Neural crest cell (in vitro differentiated cells): ENCODE measurements around the gene SLC41A2. TPM values are rescaled to one million over a fixed set of nuclear protein-coding genes. Genes with fewer than 3 reads are reported as not detected.
"Not testable (repeated sequence)": the region's sequence is repeated elsewhere in the genome, so short reads cannot be mapped to it uniquely, and the experiment has no call there.

Experiments used
- DNase-seq: peaks from one replicate; pipeline ENCODE4 v3.0.0; 2021; ENCODE audit warnings: low read depth, mixed read lengths, low spot score
- H3K27ac Mint-ChIP-seq: one replicate; pipeline ENCODE4 v1.8.0; 2021; ENCODE audit warnings: mild to moderate bottlenecking, mixed read lengths; ENCODE audit not compliant: unreplicated experiment
- H3K27me3 Mint-ChIP-seq: 2 replicates; pipeline ENCODE4 v1.8.0; 2021; ENCODE audit warnings: low read depth, mild to moderate bottlenecking, mixed read lengths
- H3K36me3 Mint-ChIP-seq: 2 replicates; pipeline ENCODE4 v1.8.0; 2021; ENCODE audit warnings: low read depth, mild to moderate bottlenecking, mixed read lengths
- H3K4me1 Mint-ChIP-seq: 2 replicates; pipeline ENCODE4 v1.8.0; 2021; ENCODE audit warnings: mixed read lengths
- H3K4me3 Mint-ChIP-seq: one replicate; pipeline ENCODE4 v1.8.0; 2021; ENCODE audit warnings: mild to moderate bottlenecking, mixed read lengths
- H3K9me3 Mint-ChIP-seq: 2 replicates; pipeline ENCODE4 v1.8.0; 2021; ENCODE audit warnings: mixed read lengths
- CTCF ChIP-seq: fragments of 200-600 bp; sonication (generic); conservative IDR thresholded peaks from 2 replicates; pipeline ENCODE4 v1.5.0; 2021; ENCODE audit warnings: antibody characterized with exemption, mild to moderate bottlenecking
- total RNA-seq: library from RNA; stranded (reverse); gene quantifications from 2 replicates; pipeline ENCODE4 v1.2.1, GENCODE V29; 2021

The SLC41A2 gene
- total RNA-seq, 1 donor from 2014 or later = 1.9 TPM

- no peaks in the 10 kb centered on the region for H3K9me3 Mint-ChIP-seq
- H3K36me3 Mint-ChIP-seq = peaks cover 19% of the 10 kb centered on the region
- no peaks in the 10 kb centered on the region for H3K27me3 Mint-ChIP-seq
- DNase-seq = no peak
- no peak overlapping the region for H3K27ac Mint-ChIP-seq
- H3K4me1 Mint-ChIP-seq = peaks cover 5% of the 10 kb centered on the region
- no peak overlapping the region for H3K4me3 Mint-ChIP-seq
- TF ChIP-seq CTCF = no peak
Observed at GRCh38 chr12:104994336-104994735, 36.2 kb upstream of the SLC41A2 start.

DNA sequence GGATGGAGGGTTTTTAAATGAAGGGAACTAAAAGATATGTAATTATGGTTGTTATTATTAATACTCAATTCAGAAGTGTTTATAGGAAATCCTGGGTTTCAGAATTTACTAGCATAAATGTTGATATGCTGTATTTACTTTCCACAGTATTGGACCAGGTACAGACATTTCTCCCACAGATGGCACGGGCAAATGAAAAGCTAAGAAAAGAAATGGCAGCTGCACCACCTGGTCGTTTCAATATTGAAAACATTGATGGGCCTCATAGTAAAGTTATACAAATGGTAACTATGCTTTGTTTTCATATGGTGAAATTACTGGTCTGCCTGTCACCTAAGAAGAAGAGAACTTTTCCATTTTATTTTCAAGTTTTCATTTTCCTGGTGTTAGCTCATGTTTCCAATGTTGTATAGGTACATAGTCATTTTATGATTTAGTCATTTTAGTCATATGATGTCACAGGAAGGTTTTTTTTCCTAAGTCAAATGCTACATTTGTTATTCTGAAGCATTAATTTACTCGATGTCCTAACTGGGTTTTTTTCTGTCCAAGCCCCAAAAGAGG lies 33.6 kb upstream of the SLC41A2 start:
- DNase-seq = no peak
- no peaks in the 10 kb centered on the region for H3K27me3 Mint-ChIP-seq
- H3K4me1 Mint-ChIP-seq = peaks cover 21% of the 10 kb centered on the region
- no peak overlapping the region for H3K27ac Mint-ChIP-seq
- no peak overlapping the region for H3K4me3 Mint-ChIP-seq
- TF ChIP-seq CTCF = no peak
- no peaks in the 10 kb centered on the region for H3K9me3 Mint-ChIP-seq
- peaks cover 16% of the 10 kb centered on the region for H3K36me3 Mint-ChIP-seq

DNA sequence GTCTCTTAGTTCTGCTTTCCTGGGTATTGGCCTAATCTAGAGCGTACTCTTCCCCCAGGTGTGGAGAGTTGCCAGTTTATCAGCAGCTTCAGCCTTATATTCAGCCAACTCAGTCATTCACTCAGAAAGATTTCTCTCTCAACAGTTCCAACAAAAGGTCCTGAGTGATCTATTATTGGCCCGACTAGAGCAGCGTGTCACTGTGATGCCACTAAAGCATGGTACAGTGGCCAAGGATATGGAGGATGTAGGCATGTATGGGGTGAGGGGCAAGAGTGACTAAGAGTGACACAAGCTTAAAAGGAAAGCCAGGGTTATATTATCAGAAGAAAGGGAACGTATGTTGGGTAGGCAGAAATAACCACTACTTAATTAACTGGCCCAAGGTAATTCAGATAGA lies 32.9 kb upstream of the SLC41A2 start:
- Mint-ChIP-seq H3K9me3 (no peaks in the 10 kb centered on the region), H3K36me3 (peaks cover 16% of the 10 kb centered on the region), H3K27ac (no peak overlapping the region), H3K4me1 (peaks cover 25% of the 10 kb centered on the region), H3K27me3 (no peaks in the 10 kb centered on the region), H3K4me3 (no peak overlapping the region)
- no peak for TF ChIP-seq CTCF
- no peak for DNase-seq

DNA sequence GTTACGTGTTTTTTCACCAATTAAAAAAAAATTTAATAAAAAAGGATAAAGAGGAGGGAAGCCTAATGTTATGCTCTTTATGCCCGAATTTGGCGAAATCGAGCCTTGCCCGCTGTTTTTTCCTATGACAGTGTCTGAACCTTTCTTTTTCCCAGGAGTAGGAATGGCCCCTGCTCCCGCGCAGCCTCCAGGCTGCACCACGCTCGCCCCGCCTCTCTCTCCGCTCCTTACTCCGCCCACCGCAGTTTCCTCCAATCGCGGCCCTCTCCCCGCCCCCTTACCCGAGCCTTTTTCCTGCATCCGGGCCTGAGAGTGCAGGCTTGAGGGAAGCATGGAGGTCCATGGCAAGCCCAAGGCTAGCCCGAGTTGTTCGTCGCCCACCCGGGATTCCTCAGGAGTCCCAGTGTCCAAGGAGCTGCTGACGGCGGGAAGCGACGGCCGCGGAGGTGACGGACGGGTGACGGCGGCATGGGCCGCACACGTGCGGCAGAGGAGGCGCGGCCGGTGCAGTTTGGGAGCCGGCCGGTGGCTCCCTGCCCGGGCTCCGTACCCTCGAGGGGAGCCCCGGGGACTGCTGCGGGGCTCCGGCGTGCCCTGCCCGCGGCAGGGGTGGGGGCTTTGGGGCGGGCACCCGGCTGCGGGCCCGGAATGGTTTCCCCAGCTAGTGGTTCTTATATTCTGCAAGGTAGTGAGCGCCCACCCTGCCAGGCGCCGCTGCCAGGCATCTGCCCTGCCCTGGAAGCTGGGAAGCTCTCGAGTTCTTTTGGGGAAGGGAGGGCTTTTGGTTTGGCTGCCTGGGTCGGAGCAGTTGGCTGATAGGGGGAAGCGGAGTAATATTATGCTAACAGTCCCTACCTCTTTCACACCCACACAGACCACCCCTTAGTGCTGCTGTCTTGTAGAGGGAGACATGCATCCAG lies 28.2 kb upstream of the SLC41A2 start, which contains the start of gene NOPCHAP1:
Gene NOPCHAP1, plus strand, starts transcription at position 295 of the 920 bp plus-strand sequence. Its CDS starts 37 bp downstream, at position 332.
- Mint-ChIP-seq H3K27ac (peak within 1 kb of the TSS; percentile 94), H3K9me3 (no peaks in the 10 kb centered on the region), H3K27me3 (no peaks in the 10 kb centered on the region), H3K4me1 (peaks cover 33% of the 10 kb centered on the region), H3K36me3 (peaks cover 10% of the 10 kb centered on the region), H3K4me3 (peak within 1 kb of the TSS; percentile 94)
- TF ChIP-seq CTCF = no peak
- DNase-seq = peak; percentile 96

GRCh38 chr12:104985206-104985605 lies 27.1 kb upstream of the SLC41A2 start:
- no peak overlapping the region for H3K27ac Mint-ChIP-seq
- peak overlapping the region; percentile 94 for H3K4me3 Mint-ChIP-seq
- H3K27me3 Mint-ChIP-seq = peaks cover 2% of the 10 kb centered on the region
- H3K9me3 Mint-ChIP-seq = no peaks in the 10 kb centered on the region
- TF ChIP-seq CTCF = no peak
- no peak for DNase-seq
- H3K36me3 Mint-ChIP-seq = peaks cover 7% of the 10 kb centered on the region
- peaks cover 33% of the 10 kb centered on the region for H3K4me1 Mint-ChIP-seq

DNA sequence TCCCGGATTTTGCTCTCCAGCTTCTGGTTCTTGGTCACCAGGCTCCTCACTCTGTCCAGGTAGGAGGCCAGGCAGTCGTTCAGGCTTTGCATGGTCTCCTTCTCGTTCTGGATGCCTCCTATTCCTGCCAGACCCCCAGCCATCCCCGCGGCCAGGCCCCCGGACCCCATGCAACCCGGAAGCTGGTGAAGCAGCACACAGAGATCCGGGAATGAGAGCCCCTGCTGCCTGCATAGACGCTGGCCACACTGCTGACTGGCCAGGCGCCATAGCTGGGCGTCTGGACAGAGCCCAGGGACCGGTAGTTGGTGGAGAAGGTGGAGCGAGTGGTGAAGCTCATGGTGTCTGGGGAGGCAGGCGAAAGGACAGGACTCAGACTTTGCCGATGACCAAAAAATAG lies 19.6 kb upstream of the SLC41A2 start:
- not testable (repeated sequence) for H3K36me3 Mint-ChIP-seq, H3K9me3 Mint-ChIP-seq, H3K27me3 Mint-ChIP-seq, DNase-seq, H3K4me1 Mint-ChIP-seq, H3K27ac Mint-ChIP-seq, H3K4me3 Mint-ChIP-seq
